ENCODE data around the gene EGFLAM.

Gene EGFLAM

GRCh38 chr5:38479315-38479904 is 221.1 kb downstream of the EGFLAM start:
- DNase-seq: no peak

DNA sequence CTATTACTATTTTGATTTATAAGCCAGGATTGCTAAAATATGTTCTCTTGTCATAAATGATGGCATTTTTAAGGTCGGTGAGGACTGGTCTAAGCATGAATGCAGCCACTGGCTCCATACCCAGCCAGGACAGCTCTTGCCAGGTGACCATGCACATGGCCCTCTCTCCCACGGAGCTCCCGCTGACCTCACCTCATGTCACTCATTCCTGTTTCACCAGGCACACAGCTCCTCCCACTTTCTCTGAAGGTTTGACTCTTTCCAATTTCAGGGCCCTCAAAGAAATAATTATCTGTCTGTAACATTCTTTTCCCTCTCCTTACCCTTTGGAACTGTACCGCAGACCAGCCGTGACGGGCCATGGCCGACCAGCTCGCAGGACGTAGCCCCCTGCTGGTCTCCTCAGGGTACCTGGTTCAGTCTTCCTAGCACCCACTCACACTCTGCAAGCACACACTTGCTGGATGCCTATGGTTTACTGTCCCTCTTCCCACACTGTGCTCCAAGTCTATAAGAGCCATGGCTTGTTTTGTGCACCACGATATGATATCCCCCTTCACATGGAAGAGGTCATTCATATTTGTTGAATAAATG is 225.5 kb downstream of the EGFLAM start:
- no peak for DNase-seq

- DNase-seq: no peak
Observed at GRCh38 chr5:38494175-38494574, 235.8 kb downstream of the EGFLAM start.

DNA sequence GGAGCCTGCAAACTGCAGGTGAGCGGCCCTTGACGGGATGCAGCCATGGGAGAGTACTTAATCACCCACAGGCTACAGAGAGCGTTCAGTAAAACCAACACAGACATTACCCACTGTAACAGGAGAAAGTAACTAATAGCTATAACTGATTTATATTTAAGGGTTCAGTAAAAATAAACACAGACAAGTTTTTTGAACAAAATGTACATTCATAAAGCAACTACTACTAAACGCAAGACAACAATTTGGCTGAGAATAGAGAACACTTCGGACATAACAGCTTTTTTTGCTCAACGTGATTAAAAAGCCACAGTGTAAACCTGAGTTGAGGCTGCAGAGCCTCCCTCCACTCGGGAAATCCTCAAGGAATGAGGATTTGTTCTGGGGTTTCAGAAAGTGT is 236.4 kb downstream of the EGFLAM start:
- no peak for DNase-seq

DNA sequence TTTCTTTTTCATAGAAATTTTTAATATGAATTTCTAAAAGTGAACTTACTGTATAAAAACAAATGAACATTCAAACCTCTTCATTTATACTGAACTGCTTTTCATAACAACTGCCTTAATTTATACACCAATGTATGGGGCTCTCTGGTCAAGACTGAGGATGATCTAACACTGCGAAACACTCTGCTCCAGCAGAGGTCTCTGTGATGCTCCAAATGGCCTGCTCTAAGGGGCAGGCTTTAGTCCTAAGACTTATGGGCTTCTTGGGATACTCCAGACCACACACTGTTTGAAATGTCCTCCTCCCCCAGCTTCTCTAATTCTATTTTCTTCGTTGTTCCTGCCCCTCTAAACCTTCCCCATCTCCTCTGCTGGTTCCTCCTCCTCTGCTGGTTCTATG is 239.6 kb downstream of the EGFLAM start:
- DNase-seq: no peak

GRCh38 chr5:38500573-38501260 is 242.4 kb downstream of the EGFLAM start:
- no peak for DNase-seq

- no peak for DNase-seq
Observed at GRCh38 chr5:38506302-38506701, 247.9 kb downstream of the EGFLAM start.

GRCh38 chr5:38509185-38509584 is 250.8 kb downstream of the EGFLAM start:
- DNase-seq: no peak
